Measurements from ENCODE around the gene AJAP1.

Gene AJAP1

GRCh38 chr1:4778056-4778455 is 123.6 kb downstream of the AJAP1 start:
- DNase-seq, result peak; percentile 28

GRCh38 chr1:4781646-4782045 is 127.2 kb downstream of the AJAP1 start:
- no peak for DNase-seq

GRCh38 chr1:4784761-4785160 is 130.4 kb downstream of the AJAP1 start:
- DNase-seq, result peak; percentile 57

- no peak for DNase-seq
These were observed 131.6 kb downstream of the AJAP1 start for GRCh38 chr1:4786055-4786454.

- no peak for DNase-seq
These were observed 133.1 kb downstream of the AJAP1 start for GRCh38 chr1:4787551-4787950.

- DNase-seq, result no peak
These were observed 138.2 kb downstream of the AJAP1 start for GRCh38 chr1:4792565-4792964.

- peak; percentile 93 for DNase-seq
These were observed 139.8 kb downstream of the AJAP1 start for GRCh38 chr1:4794020-4794780.

- DNase-seq, result no peak
These were observed 142.0 kb downstream of the AJAP1 start for GRCh38 chr1:4796161-4797015.

GRCh38 chr1:4797016-4797410 is 142.6 kb downstream of the AJAP1 start:
- peak; percentile 25 for DNase-seq

GRCh38 chr1:4797429-4797828 is 143.0 kb downstream of the AJAP1 start:
- DNase-seq, result no peak

GRCh38 chr1:4801192-4801924 is 146.9 kb downstream of the AJAP1 start:
- no peak for DNase-seq

GRCh38 chr1:4802024-4802423 is 147.6 kb downstream of the AJAP1 start:
- no peak for DNase-seq

- DNase-seq, result no peak
These were observed 148.9 kb downstream of the AJAP1 start for GRCh38 chr1:4803335-4803734.

- DNase-seq, result no peak
These were observed 151.6 kb downstream of the AJAP1 start for GRCh38 chr1:4805987-4806386.

GRCh38 chr1:4820543-4820942 is 166.1 kb downstream of the AJAP1 start:
- DNase-seq, result no peak

GRCh38 chr1:4825800-4826450 is 171.5 kb downstream of the AJAP1 start:
- DNase-seq, result peak; percentile 54

- no peak for DNase-seq
These were observed 176.3 kb downstream of the AJAP1 start for GRCh38 chr1:4830707-4831106.

- no peak for DNase-seq
These were observed 182.2 kb downstream of the AJAP1 start for GRCh38 chr1:4836574-4836973.

GRCh38 chr1:4837031-4837600 is 182.7 kb downstream of the AJAP1 start:
- DNase-seq, result no peak

- no peak for DNase-seq
These were observed 183.3 kb downstream of the AJAP1 start for GRCh38 chr1:4837752-4838151.

GRCh38 chr1:4838231-4838630 is 183.8 kb downstream of the AJAP1 start:
- no peak for DNase-seq
